ENCODE results near the gene TGM3. TPM values are rescaled to one million over a fixed set of nuclear protein-coding genes. Genes with fewer than 3 reads are reported as not detected.

TGM3 gene
- total RNA-seq, 6 donors from 2014 or later = 0.33 to 1.0 (median 0.46) TPM; not detected in 1

GRCh38 chr20:2365091-2365490 lies 69.3 kb downstream of the TGM3 start:
- DNase-seq (no peak), ATAC-seq (ENCODE audit: low FRiP score in 2 of 2) (no peak)
- Histone ChIP-seq H3K36me3 (no peaks in the 10 kb centered on the region), H3K4me3 (no peak overlapping the region), H3K9me3 (peaks cover 0 to 13% (median 7%) of the 10 kb centered on the region in 4 donors), H3K27me3 (no peaks in the 10 kb centered on the region), H3K27ac (no peak overlapping the region), H3K4me1 (no peaks in the 10 kb centered on the region)
- TF ChIP-seq CTCF (IDR thresholded peaks at IDR 0.05) = no peak
- no peak for TF ChIP-seq POLR2A (IDR thresholded peaks at IDR 0.05)
- no peak for TF ChIP-seq POLR2AphosphoS5 (IDR thresholded peaks at IDR 0.05)
- TF ChIP-seq EP300 (IDR thresholded peaks at IDR 0.05) = no peak
- WGBS, 2 donors = 86 to 96% methylated on average over 2 of the region's 2 CpGs

- Histone ChIP-seq H3K27ac (no peak overlapping the region), H3K4me3 (no peak overlapping the region), H3K36me3 (no peaks in the 10 kb centered on the region), H3K27me3 (no peaks in the 10 kb centered on the region), H3K4me1 (no peaks in the 10 kb centered on the region), H3K9me3 (peaks cover 0 to 12% (median 5%) of the 10 kb centered on the region in 4 donors)
- ATAC-seq (ENCODE audit: low FRiP score in 2 of 2) = no peak
- TF ChIP-seq POLR2A (IDR thresholded peaks at IDR 0.05) = no peak
- no peak for TF ChIP-seq EP300 (IDR thresholded peaks at IDR 0.05)
- no peak for TF ChIP-seq POLR2AphosphoS5 (IDR thresholded peaks at IDR 0.05)
- no peak for TF ChIP-seq CTCF (IDR thresholded peaks at IDR 0.05)
- DNase-seq = no peak
- WGBS, 2 donors = 81 to 85% methylated on average over 3 of the region's 3 CpGs
These were observed 69.9 kb downstream of the TGM3 start for GRCh38 chr20:2365666-2366065.

- ATAC-seq (ENCODE audit: low FRiP score in 2 of 2) = no peak
- H3K4me1 ChIP-seq = no peaks in the 10 kb centered on the region
- no peak for DNase-seq
- H3K36me3 ChIP-seq = no peaks in the 10 kb centered on the region
- H3K27ac ChIP-seq = no peak overlapping the region
- no peaks in the 10 kb centered on the region for H3K27me3 ChIP-seq
- TF ChIP-seq POLR2AphosphoS5 (IDR thresholded peaks at IDR 0.05) = no peak
- H3K9me3 ChIP-seq = peaks cover 0 to 8% (median 0%) of the 10 kb centered on the region in 4 donors
- 41 to 80% methylated on average over 1 of the region's 1 CpG for WGBS, 2 donors
- H3K4me3 ChIP-seq = no peak overlapping the region
These were observed 72.8 kb downstream of the TGM3 start for GRCh38 chr20:2368621-2369020.

GRCh38 chr20:2373098-2373497 lies 77.3 kb downstream of the TGM3 start:
- Histone ChIP-seq H3K27me3 (no peaks in the 10 kb centered on the region), H3K4me1 (no peaks in the 10 kb centered on the region), H3K27ac (no peak overlapping the region), H3K36me3 (no peaks in the 10 kb centered on the region), H3K4me3 (no peak overlapping the region), H3K9me3 (peaks cover 0 to 8% (median 0%) of the 10 kb centered on the region in 4 donors)
- no peak for ATAC-seq (ENCODE audit: low FRiP score in 2 of 2)
- no peak for DNase-seq
- TF ChIP-seq POLR2A (IDR thresholded peaks at IDR 0.05) (no peak), CTCF (IDR thresholded peaks at IDR 0.05) (no peak), EP300 (IDR thresholded peaks at IDR 0.05) (no peak), POLR2AphosphoS5 (IDR thresholded peaks at IDR 0.05) (no peak)

GRCh38 chr20:2374346-2375125 lies 78.7 kb downstream of the TGM3 start:
- Histone ChIP-seq H3K27me3 (no peaks in the 10 kb centered on the region), H3K36me3 (no peaks in the 10 kb centered on the region), H3K27ac (no peak overlapping the region), H3K4me3 (no peak overlapping the region), H3K4me1 (no peaks in the 10 kb centered on the region), H3K9me3 (no peaks in the 10 kb centered on the region)
- whole genome bisulfite sequencing, 2 donors = 83 to 88% methylated on average over 6 to 9 of the region's 9 CpGs
- TF ChIP-seq POLR2AphosphoS5 (IDR thresholded peaks at IDR 0.05) (no peak), CTCF (IDR thresholded peaks at IDR 0.05) (no peak), POLR2A (IDR thresholded peaks at IDR 0.05) (no peak), EP300 (IDR thresholded peaks at IDR 0.05) (no peak)
- no peak for ATAC-seq (ENCODE audit: low FRiP score in 2 of 2)
- no peak for DNase-seq
